Measurements from ENCODE around the gene BHLHA9.
A peak's percentile ranks its signal among the peaks of the same experiment; 100 is the strongest.

BHLHA9 gene

GRCh38 chr17:1255041-1255440 is 15.2 kb upstream of the BHLHA9 start:
- DNase-seq (ENCODE audit: low read depth, low spot score) = no peak

DNA sequence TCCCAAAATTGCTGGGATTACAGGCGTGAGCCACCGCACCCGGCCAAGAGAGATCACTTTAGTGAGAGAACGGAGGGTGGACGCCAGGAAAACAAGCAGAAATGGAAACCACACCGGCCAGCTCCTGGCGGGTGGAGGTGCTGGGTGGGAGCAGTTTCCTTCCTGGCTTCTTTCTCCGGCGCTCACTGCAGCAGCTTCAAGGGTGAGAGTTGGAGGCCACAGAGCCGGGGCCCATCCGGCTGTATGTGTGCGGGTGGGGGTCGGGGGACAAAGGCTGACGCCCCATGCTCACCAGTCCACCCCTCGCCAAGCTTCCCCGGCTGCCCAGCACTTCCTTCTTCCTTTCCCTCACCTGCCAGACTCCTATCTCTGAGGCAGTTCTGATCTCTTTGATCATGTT is 13.5 kb upstream of the BHLHA9 start:
- no peak for DNase-seq (ENCODE audit: low read depth, low spot score)

DNA sequence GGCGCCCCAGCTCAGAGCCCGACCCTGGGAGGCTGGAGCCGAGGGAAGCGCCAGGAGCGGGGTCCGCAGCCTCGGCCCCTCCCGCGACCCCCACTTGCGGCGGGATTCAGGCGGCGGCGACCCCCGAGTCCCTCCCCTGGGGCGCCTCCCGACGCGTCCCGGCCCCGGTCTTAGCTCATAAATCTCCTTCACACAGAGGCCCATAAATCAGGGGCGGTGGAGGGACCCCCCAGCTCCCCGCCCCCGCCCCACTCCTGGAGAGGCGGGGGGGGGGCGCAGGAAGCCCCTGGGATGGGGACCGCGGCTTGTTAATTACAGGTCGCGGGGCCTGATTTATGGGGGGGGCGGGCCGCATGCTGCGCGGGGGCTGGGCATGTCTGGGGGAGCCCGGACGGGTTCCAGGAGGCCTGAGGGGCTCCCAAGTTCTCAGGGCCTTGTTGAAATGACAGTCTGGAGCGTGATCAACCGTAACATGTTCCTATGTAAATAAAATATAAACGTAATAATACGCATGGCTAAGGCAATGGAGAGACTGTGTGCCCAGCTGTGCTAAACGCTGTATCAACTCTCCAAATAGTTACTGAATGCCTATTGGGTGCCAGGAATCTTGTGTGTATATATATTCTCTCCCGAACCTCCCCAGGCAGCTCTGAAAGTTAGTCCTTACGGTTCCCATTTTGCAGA is 10.0 kb upstream of the BHLHA9 start:
- no peak for DNase-seq (ENCODE audit: low read depth, low spot score)

- no peak for DNase-seq (ENCODE audit: low read depth, low spot score)
Measured at GRCh38 chr17:1260770-1261161, 9.5 kb upstream of the BHLHA9 start.

DNA sequence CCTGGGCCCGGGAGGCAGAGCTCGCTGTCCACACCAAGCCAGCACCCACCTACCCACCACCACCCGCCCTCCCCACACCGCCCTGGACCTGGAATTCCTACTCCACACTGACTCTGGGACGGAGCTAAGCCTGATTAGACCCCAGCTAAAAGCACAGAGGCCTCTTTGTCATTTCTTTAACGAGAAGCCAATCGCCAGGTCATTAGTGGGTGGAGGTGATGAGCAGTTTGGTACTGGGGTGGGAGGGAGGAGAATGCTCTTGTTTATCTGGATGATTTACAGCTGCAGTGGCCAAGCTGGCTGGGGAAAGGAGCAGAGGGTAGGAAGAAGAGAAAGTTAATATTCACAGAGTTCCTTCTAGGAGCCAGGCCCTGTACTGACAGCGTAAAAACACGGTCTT is 6.0 kb upstream of the BHLHA9 start:
- no peak for DNase-seq (ENCODE audit: low read depth, low spot score)

GRCh38 chr17:1267471-1267943 is 2.7 kb upstream of the BHLHA9 start:
- no peak for DNase-seq (ENCODE audit: low read depth, low spot score)

DNA sequence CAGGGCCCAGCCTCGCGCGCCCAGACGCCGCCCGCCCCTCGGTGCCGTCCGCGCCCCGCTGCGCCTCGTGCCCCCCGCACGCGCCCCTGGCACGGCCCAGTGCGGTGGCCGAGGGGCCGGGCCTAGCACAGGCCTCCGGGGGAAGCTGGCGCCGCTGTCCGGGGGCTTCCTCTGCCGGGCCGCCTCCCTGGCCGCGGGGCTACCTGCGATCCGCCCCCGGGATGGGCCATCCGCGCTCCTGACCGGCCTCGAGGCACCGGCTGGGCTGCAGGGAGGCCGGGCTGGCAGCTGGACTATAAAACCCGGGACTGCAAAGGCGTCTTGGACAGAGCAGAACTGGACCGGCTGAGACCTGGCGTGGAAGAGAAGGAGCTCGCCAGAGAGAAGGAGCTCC is 783 bp downstream of the BHLHA9 start:
- no peak for DNase-seq (ENCODE audit: low read depth, low spot score)

DNA sequence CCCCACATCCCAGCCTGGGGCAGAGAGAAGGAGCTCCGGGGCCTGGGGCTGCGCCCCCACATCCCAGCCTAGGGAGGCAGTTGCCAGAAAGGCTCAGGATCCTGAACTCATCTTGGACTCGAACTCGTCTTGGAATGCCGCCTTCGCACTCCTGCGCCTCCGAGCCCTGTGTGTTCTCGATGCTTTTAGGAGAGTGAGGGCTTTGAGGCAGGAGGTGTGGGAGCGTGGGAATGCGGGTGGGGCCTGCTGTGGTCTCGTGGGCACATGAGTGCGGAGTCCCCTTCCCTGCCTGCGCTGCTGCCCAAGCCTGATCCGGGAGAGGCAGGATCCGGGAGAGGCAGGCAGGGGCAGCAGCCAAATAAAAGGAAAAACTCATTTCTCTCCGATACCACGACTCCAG is 1.2 kb downstream of the BHLHA9 start:
- no peak for DNase-seq (ENCODE audit: low read depth, low spot score)

DNA sequence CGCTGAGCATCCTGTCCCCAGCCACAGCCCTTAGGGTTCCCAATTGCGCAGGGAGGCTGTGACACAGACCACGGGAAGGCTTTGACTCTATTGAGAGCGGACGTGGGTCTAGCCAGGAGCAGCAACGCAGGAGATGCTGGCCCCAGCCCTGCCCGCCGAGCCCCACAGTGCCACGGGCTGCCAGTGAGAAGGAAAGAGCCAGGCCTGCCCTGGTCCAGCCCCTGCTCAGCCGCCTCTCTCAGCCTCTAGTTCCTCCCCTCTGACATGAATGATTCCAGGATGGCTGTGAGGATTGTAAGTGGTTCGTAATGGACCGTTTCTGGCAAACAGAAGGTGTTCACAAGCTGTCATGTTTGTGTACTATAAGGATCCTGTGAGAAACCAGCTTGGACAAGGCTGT is 2.5 kb downstream of the BHLHA9 start:
- DNase-seq (ENCODE audit: low read depth, low spot score) = no peak

DNA sequence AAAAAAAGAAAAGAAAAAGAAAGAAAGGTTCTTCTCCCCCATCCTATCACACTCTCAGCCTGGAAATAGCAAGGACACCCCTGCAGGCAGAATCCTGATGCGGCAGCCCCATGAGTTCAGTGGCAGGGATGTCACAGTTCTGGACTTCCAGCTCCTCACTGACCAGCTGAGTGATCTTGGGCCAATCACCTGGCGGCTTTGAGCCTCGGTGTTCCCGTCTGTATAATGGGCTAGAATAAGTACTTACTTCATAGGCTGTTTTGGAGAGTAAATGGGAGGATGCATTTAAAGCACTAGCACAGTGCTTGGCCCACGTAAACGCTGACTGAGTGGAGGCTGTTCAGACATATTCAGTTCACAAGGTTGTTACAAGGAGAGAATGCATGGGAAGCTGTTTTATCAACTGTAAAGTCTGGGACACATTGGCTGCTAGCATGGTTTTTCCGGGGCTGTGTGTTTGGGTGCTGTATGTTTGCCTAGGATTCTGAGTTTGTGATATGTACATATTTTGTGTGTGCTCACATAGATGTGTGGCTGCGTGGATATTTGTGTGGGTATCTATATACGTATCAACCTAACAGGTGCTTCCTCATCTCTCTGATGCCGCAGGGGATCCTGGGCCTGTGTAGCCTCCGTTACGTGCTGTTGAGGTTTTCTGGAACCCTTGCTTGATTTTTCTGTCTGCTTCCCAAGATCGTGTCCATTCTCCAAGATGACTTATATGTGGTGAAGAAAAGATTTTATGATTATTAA is 3.4 kb downstream of the BHLHA9 start:
- DNase-seq (ENCODE audit: low read depth, low spot score) = no peak

GRCh38 chr17:1274245-1274608 is 4.0 kb downstream of the BHLHA9 start:
- DNase-seq (ENCODE audit: low read depth, low spot score) = no peak

- DNase-seq (ENCODE audit: low read depth, low spot score) = no peak
Measured at GRCh38 chr17:1275205-1275961, 5.1 kb downstream of the BHLHA9 start.

GRCh38 chr17:1275962-1276736 is 5.9 kb downstream of the BHLHA9 start:
- DNase-seq (ENCODE audit: low read depth, low spot score) = peak; percentile 44

DNA sequence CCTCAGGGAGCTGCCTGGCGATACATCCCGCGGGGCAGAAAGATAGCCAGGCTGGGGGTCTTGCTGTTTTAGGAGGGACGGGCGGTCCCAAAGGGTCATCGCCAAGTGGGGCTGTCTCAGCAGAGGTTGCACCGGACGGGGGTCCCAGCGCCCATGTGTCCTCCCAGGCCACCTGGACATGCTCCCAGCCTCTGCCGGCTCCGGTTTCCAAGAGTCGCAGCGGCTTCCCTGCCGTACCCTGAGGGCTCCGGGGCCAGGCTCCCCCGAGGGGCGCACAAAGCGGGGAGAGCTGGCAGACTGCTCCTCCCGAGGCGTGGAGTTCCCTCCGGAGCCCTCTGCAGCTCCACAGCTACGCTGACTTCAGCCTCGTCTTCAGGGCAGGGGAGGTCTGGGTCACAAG is 10.4 kb downstream of the BHLHA9 start:
- no peak for DNase-seq (ENCODE audit: low read depth, low spot score)

DNA sequence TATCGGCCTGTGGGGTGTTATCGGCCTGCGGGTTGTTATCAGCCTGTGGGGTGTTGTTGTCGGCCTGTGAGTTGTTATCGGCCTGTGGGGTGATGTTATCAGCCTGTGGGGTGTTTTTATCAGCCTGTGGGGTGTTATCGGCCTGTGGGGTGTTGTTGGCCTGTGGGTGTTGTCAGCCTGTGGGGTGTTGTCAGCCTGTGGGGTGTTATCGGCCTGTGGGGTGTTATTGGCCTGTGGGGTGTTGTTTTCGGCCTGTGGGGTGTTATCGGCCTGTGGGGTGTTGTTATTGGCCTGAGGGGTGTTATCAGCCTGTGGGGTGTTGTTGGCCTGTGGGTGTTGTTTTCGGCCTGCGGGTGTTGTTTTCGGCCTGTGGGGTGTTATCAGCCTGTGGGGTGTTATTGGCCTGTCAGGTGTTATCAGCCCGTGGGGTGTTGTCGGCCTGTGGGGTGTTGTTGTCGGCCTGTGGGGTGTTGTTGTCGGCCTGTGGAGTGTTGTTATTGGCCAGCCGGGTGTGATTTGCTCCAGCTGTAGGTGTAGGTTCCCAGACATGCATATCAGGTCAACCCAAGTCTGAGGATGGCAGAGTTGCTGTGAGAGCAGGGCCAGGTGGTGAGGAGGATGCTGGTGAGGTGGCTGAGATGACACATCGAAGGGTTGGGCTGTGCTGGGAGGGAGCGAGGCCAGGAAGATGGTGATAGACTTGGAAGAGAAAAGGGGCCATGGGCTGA is 16.3 kb downstream of the BHLHA9 start:
- no peak for DNase-seq (ENCODE audit: low read depth, low spot score)

DNA sequence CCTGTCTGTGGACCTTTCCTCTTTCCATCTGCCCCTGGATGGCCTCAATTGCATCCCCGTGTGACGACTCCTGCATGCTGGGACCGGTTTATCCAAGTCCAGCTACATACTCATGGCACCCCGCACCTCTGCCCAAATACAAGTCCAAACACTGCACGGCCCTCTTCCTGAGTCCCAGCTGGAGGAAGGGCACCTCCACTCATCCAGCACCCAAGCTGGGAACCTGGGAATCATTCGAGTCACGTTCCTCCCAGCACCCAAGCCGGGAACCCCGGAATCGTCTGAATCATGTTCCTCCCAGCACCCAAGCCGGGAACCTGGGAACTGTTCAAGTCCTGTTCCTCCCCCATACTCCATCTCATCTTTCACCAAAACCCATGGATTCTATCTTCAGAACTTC is 19.5 kb downstream of the BHLHA9 start:
- no peak for DNase-seq (ENCODE audit: low read depth, low spot score)

GRCh38 chr17:1290676-1291075 is 20.4 kb downstream of the BHLHA9 start:
- no peak for DNase-seq (ENCODE audit: low read depth, low spot score)

GRCh38 chr17:1294157-1294717 is 24.0 kb downstream of the BHLHA9 start:
- DNase-seq (ENCODE audit: low read depth, low spot score) = no peak

DNA sequence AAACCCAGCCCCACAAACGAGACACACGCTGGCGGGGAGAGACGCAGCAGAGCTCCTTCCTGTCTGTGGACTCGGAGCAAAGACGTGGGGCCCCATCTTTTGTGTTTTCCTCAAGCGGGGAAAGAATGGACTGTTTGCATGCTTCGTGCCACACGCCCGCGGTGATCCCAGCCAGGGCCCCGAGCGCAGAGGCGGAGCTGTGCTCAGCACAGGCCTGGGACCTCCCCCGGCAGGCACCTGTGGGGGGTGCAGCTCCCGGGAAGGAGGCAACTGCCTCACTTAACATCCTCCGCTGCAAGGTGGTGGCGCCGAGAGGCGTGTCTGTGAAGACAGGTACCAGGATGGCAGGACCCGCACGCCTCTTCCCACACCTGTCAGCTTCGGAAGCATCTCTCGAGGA is 28.4 kb downstream of the BHLHA9 start:
- DNase-seq (ENCODE audit: low read depth, low spot score) = no peak

DNA sequence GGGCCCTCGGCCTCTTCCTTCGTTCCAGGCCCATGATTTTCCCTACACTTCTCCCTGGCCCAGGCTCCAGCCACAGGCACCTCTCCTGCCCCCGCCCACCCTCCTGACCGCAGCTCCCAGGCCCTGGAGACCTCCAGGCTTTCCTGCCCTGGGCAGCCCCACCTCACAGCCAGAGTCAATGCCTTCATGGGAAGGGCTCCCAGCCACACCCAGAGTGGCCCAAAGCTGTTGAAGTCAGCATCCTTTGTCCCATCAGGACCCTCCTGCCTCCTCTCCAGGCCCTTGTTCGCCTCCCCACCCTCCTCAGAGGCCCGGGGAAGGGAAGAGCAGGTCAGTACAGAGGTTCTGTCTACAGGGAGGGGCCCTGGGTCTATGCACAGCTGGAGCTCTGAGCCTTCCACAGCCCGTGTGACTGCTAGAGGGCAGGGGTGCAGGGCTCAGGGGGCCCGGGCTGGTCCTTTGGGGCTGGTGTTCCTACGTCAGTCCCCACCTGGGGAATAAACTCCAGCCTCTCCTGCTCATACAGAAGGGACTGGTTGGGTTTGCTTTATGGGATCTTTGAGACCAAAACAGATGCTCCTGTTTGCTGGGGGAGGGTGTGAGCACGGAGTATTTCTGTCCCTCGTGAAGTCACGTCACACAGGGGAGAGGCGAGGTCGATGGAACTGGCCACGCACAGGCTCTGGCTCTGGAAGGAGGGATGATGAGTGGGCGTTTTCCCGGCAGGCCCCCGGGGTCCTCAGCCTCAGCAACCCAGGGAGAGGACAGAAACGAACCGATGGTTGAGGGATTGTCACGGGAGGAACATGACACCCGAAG is 29.5 kb downstream of the BHLHA9 start:
- DNase-seq (ENCODE audit: low read depth, low spot score) = no peak

Measured in activated naive CD8-positive, alpha-beta T cell treated with anti-CD3 and anti-CD28 coated beads, Interleukin-2, amount 50 U/mL, for 16 hours (primary cell).